HG03175 (cell line): ENCODE measurements around the gene MYRIP.

Experiments used
- ATAC-seq: cut with Tn5 transposase; IDR thresholded peaks from one replicate; pipeline ENCODE4 v1.9.1; 2021; ENCODE audit warnings: mild to moderate bottlenecking, moderate library complexity; ENCODE audit not compliant: unreplicated experiment

The MYRIP gene

DNA sequence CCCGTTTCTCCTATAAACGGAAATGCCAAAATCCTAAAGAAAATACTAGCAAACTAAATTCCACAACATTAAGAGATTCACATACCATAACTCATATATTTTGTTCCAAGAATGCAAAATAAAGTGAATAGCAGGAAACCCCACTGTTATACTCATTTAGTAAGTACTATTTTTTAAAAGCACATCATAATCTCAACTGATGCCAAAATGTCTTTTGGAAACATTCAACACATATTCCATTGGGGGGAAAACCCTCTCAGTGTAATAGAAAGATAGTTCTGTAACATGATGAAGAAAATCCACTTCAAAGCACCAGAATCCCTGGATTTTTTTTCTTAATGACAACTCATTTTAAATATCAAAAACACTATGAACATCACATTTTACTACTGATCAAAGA, 407.1 kb downstream of the MYRIP start:
- ATAC-seq = no peak

DNA sequence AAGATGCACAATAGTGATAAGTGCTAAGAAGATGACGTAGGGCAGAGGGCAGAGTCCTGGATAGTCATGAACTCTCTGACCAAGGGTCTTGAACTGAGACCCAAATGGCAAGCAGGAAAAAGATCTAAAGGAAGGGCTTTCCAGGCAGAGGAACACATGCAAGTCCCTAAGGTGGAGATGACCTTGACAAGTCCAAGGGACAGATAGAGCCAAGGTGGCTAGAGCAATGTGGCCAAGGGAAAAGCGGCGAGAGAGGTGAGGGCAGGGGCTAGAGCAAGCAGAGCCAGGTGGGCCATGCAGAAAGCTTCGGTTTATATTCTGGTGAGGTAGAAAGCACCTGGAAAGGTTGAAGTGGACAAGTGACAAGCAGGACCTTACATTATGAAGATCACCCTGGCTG, 414.4 kb downstream of the MYRIP start:
- ATAC-seq = no peak

DNA sequence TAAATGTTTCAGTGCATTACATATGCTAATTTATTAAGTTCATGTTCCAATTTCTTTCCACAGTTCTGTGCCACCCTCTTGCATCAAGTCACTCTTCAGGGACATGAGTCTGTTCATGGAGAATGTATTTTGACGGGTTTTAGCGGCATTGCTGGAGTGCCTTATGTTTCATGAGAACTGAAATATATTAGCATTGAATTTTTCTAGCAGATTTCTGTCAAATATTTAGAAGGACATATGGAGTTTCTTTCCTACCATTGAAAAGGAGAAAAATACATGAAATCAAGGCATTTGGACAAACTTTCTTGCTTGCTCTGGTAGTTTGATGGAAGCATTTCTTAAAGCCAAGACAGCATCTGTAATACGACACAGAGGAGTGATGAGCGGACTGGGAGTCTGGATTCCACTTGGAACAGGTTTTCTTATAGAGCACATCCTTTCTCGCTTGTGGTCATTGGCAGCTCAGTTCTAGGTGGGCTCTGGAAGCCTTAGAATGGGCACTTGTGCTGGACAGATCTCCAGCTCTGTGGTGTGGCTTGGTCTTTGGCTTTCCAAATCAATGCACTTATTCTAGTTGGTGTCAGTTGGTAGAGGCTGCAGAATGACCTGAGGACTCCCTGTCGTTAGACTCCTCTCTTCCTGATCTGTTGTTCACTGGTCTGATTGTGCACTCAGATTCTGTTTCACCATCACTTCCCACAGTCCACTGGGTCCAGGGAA, 415.5 kb downstream of the MYRIP start:
- ATAC-seq = no peak

DNA sequence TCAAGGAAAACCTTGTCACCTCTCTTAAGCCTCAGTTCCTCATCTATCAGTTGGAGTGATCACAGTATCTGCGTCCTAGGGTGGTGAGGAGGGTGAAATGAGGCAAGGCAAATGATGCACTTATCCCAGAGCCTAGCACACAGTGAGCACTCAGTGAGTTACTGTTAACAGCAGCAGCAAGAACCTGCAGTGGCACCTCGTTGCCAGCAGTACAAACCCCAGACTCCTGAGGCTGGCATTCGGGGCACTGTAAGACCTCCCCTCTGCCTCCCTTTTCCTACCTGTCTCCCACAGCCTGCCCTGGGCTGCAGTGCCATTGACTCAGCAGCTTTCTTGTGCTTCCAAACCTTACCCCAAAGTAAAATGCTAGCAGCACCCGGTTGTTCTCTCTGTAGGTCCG, 417.2 kb downstream of the MYRIP start:
- no peak for ATAC-seq

DNA sequence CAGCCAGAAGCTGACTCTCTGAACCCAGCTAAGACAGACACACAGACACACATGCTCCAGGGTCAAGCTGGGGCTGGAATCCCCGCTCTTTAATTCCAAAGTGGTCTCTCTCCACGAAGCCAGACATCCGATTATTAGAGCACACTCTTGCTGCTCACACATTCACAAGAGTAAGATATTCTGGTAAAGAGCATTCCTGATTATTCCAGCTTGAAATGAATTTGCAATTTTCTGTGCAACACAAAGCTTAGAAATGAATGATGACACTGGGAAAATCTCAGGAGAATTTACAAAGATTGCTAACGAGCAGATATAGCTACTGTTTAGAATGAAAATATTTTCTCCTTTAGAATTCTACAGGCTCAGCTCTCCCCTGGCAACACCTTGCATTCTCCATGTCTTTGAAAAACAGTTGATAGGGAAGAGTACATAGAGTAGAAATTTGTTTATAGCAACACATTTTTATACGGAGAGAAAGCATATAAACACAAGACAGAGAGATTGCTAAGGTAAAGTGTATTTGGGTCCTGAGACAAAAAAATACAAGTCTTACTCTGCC, 419.5 kb downstream of the MYRIP start:
- ATAC-seq = no peak

DNA sequence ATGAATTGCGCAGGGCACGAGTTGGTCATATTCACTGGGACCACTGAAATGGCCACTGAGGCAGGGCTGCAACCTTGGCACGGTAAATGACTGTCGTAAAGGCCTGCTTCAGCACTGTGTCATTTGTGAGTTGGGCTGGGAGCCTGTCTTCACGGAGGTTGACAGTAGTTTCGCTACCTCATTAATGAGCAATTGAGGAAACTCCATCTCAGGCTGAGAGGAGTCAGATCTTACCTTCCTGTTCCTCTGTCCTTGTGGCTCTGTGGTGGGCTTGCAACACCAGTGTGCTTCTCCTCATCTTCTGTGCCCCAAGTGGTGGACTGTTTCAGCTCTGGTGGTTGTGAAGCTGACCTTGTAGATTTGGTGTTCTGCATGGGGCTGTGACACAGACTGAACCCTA, 420.0 kb downstream of the MYRIP start:
- ATAC-seq = no peak

DNA sequence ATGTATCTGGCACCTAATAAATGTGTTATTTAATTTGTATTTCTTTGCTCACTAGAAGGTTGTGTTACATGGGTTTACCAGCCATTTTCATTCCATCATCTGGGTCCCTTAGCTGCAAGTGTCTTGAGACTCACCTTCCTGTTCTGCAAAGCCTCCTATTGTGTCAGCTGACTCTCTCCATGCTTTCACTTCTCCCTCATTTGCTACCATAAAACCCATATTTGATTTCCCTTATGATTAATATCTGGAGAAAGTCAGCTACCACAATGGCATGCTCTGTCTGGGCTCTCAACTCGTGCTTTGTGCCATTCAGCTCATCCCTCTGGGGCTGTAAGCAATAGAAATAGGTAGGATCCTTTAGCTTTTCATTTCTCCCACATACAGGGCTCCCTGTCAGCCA, 420.6 kb downstream of the MYRIP start:
- ATAC-seq = no peak

DNA sequence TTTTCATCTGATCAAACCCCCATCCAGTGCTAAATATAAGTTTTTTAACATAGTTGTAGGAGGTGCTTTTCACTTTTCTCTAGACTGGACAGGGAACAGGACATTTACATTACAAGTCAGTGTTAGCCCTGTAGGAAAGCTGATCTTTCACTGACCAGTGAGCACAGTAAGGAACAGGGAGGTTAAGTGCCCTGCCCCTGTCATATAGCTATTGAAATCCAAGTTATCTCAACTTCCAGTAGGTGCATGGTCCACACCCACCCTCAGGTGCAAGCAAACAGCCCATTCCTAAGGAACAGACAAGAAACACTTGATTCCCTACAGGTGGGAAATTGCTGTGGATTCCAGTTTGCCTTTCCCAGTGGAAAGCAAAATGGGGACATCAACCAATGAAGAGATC, 421.0 kb downstream of the MYRIP start:
- ATAC-seq = no peak

DNA sequence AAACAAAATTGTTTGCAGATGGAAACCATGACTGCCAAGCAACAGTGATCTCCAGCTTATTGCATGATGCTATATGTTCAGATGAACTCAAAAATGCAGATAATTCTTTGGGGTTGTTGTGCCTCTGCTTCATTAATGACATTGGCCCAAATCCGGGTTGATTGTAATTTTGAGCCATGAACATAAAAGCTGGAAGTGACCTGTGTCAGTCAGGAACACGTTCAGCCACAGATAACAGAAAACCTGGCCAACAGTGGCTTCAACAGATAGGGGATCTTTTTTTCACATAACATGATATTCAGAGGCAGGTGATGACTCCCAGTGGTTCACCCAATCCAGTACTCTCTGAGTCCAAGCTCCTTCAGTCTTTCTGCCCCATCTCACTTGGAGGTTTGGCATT, 423.2 kb downstream of the MYRIP start:
- ATAC-seq = no peak

DNA sequence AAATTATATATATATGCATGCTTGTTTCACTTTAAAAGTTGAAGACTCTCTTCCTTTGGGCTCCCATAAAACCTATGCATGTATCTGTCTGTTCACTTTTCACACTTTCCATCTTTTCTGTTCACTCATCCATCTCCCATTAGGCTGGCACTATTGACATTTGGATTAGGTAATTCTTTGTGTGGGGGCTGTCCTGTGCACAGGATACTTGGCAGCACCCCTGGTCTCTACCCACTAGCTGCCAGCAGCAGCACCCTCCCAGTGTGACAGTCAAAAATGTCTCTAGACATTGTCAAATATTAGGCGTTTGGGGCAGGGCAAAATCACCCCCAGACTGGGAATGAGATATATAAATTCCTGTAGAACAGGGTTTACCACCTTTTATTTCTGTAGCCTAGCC, 427.8 kb downstream of the MYRIP start:
- no peak for ATAC-seq

DNA sequence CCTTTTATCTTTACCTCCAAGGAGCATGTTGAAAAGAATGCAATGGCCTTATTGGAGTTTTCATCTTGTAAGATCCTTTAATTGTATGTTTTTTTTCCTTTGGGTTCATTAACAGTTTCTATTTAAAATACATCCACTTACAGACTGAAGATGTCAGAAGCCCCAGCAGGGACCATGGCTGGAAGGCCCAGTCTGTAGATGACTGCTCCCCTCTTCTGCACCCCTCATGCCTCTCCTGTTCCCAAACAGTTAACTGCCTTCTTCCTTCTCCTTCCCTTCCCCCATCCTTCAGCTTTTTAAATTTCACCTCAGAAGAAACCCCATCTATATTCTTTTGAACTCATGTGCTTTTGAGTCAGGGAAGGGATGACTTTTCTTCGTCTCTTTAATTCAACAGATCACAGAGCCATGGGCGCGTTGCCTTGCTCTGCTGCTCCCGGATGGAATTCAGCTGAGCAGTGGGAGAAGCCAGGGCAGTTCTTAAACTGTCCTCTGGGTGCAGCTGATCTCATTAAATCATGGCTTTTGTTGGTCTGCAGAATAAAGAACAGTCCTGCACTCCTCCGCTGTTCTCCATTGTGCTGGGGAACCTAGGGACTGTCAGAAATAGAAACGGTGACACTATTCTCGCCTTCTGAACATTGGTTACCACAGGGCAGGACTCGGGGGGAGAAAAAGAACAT, 428.6 kb downstream of the MYRIP start:
- ATAC-seq = no peak

DNA sequence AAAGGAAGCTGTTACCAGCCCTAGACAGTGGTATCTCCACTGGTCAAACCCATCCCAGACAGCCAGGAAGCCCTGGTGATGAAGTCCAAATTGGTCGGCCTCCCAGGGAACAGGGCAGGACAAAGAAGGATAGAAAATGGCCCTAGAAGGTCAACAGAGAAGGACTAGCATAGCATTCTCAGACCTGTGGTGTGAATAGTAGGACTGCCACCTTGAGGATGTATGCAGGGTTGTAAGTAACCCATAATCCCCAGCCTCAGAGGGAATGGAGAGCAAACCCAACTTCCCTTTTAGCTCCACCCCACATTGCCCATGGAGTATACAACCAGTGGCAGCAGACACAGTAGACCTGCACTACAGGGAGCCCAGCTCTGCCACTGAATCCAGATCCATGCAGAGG, 431.5 kb downstream of the MYRIP start:
- no peak for ATAC-seq

DNA sequence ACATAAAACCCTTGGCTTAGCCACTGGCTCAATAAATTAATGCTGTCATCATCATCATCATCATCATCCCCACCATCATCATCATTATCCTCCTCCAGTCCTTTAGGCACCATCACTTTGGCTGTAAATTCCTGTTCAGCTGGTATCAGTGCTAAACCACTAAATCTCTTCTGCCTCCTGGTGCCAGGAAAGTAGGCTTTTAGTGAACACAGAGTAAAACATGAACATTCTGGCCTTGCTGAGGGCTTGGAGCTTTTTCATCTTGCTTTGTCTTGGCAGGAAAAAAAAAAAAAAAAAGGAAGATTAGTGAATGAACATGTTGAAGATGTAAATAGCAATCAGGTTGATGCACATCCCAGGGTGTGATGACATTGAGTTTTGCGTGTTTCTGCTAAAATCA, 432.8 kb downstream of the MYRIP start:
- no peak for ATAC-seq

DNA sequence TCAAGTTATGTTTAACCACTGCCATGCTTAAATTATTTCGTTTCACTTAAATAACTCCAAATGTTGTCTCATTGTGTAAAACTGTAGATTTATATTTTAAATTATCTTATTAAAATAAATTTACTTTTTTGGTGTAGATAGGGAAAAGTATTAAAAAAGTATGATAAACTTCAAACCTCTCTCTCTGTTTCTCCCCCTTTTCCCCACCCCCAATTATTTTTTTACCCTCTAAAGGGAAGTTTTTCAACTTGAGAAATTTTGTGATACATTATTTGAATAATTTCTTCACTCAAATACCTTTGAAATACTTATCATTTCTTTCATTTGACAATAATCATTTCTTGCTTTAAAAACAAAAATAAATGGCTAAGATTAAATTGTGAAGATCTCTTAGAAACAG, 433.2 kb downstream of the MYRIP start:
- ATAC-seq = no peak

DNA sequence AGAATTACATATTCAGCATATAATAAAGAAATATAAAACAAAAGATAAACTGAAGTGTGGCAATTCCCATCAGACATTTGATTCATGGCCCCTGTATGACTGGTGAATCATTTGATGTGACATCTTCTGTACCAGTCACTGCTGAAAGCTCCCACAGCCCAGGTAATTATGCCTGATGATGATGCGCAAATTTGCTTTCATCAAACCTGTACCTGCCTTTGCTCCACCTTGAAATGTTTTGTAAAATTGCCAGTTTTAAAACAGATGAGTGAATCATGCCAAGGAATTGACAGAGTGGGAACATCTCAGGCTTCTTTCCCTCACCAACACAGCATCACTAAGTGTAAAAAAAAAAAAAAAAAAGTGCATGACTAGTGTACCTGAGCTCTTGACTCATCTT, 433.6 kb downstream of the MYRIP start:
- ATAC-seq = no peak

DNA sequence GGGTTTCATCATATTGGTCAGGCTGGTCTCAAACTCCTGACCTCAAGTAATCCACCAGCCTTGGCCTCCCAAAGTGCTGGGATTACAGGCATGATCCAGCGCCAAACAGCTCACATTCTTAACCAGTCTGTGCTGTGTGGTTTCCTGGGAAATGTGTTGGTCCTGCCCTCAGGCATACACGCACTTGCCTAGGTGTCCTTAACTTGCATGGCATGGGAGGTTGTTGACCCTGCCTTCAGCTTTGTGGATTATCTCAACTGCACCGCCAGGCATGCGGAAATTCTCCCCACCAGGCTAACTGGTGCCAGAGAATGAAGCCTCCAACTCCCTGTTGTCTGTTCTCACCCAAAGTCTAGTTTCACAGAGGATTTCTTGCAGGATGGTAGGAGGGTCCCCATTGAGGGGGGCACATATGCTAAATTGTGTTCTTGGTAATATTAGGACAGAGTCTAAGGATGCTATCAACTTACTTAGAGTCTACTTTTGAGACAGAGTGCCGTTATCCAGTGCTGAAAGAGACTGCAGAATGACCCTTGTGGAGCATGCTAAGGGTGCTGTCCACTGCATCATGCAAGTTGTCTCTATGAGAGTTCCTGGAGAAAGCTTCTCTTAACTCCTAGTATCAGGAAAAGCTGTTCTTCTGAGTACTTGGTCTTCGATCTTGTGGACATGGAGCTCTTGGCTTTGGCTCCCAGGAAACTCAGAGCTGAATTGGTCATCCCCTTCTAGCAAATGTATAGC, 438.5 kb downstream of the MYRIP start:
- no peak for ATAC-seq

DNA sequence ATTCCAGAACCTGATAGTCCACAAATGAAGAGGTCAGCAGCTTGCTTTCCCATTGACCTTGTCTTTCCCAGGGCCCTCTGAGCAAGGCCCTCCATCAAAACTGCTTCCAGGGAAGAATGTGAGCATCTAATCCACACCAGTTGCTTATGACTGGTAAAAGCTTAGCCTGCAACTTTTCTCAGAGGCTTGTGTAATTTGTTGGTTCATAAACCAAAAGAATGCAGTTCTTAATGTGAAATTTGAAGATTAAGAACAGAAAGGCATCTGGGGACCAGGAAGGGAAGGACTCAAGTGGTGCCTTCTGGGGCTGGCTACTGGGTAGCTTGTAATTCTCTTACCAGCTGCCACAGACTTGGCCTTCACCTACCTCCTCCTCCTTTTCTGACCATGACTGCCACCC, 439.2 kb downstream of the MYRIP start:
- ATAC-seq = no peak

DNA sequence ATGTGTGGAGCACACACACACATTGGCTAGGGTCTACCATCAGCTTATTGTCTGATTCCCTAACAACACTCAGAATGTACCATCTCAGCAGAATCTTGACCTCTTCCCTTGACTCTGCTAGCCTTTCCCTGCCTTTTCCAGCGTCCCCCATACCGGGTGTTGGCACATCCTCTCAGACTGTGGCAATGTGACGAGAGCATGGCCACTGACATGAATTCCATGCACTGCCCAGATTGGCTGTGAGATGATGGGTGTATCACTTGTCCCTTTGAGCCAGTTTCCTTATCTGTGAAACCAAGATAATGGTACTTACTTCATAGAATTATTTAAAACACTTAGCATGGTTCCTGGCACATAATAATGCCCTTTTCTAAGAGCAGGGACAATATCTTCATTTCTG, 439.8 kb downstream of the MYRIP start:
- ATAC-seq = no peak

DNA sequence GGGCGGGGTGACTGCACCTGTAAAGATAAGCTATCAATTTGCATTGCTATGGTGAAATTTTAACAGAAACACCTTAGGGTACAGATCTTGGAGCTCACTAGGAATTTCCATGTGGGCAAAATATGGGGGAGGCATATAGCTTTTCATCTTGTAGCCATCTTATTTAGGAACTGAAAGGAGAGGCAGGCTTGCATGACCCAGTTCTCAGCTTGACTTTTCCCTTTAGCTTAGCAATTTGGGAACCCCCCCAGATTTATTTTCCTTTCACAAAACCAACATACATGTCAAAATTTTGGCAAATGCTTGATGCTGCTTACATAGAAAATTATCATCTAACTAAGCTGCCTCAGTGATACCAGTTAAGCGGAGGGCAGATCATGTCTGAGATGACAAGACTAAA, 445.1 kb downstream of the MYRIP start:
- no peak for ATAC-seq

DNA sequence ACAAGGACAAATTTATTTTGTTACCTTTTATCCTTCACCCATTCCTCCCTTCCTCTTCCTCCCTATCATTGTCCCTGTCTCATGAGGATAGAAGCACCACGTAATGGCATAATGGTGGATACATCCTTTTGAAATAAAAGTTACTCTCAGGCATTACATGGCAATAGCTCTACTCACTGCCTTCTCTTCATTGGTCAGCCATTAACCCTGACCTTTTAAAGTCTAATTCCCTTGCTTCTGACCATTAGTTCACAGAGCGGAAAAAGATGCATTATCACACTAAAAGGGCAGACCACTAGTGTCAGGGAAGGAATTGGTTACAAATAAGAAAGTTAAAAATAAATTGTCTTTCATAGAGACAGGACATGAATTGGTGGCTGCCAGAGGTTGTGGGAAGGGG, 445.5 kb downstream of the MYRIP start:
- no peak for ATAC-seq

DNA sequence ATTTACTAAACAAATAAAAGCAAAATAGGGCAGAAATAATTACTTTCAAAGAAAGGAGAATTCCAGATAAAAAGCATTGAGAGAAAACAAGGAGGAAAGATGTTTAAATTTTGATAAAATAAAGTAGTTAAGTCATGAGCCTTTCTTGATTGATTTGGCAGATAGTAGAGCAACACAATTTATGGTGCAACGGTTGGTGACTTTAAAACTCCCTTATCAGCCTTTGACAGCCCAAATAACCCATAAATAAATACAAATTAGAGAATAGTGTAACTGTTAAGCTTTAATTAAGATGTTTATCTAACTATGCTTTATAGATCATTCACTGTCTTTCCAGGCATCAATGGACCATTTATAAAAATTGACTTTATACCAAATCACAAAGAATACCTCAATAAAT, 446.1 kb downstream of the MYRIP start:
- no peak for ATAC-seq

DNA sequence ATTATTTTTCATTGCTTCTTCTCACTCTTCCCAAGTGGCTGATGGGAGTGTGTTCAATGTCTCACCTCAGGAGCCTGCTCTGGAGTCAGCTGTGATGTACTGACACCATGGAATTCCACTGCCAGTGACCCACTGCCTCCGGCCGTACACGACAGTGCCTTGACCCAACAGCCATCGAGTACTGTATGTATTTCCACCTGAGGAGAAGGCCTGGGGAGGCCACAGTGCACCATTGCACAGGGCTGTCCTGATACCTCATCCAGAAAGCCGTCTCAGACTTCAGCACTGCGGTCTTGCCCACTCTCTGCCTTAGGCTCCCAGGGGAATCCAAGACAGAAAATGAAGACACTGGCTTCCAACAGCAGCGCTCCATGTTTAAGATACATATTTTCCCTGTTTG, 448.7 kb downstream of the MYRIP start:
- ATAC-seq = no peak
